Right renal cortex interstitium (tissue), 3 donors: ENCODE data around the gene ATAD3A. TPM values are rescaled to one million over a fixed set of nuclear protein-coding genes. Genes with fewer than 3 reads are reported as not detected.
"Not testable (repeated sequence)": the region's sequence is repeated elsewhere in the genome, so short reads cannot be mapped to it uniquely, and the experiment has no call there.

ENCODE experiments used
- DNase-seq, 3 donors: peaks; one replicate each; pipeline ENCODE4 v3.0.0-alpha.2; 2013; ENCODE audit warnings: low read depth in 3 of 3, low spot score in 2 of 3
- polyA plus RNA-seq, 3 donors: library from polyadenylated mRNA; unstranded; fragments of 120-200 nt; gene quantifications; one replicate each; pipeline ENCODE4 v1.2.1, GENCODE V29; 2013; ENCODE audit not compliant: insufficient read length in 3 of 3

Gene ATAD3A
- polyA plus RNA-seq, 3 donors = 16.6 to 19.4 (median 18.1) TPM

- DNase-seq = no peak
Observed at GRCh38 chr1:1521331-1521730, 9.4 kb downstream of the ATAD3A start.

GRCh38 chr1:1522536-1522935 lies 10.6 kb downstream of the ATAD3A start:
- not testable (repeated sequence) for DNase-seq

- not testable (repeated sequence) for DNase-seq
Observed at GRCh38 chr1:1523226-1523625, 11.3 kb downstream of the ATAD3A start.

- DNase-seq = not testable (repeated sequence)
Observed at GRCh38 chr1:1523651-1524050, 11.7 kb downstream of the ATAD3A start.

- DNase-seq = not testable (repeated sequence)
Observed at GRCh38 chr1:1524750-1525383, 12.9 kb downstream of the ATAD3A start.

GRCh38 chr1:1526476-1526875 lies 14.5 kb downstream of the ATAD3A start:
- not testable (repeated sequence) for DNase-seq

- DNase-seq = no peak
Observed at GRCh38 chr1:1527092-1527816, 15.3 kb downstream of the ATAD3A start.

- no peak for DNase-seq
Observed at GRCh38 chr1:1528301-1529267, 16.6 kb downstream of the ATAD3A start.

- DNase-seq = no peak
Observed at GRCh38 chr1:1529321-1529720, 17.4 kb downstream of the ATAD3A start.

- no peak for DNase-seq
Observed at GRCh38 chr1:1529936-1530335, 18.0 kb downstream of the ATAD3A start.

- no peak for DNase-seq
Observed at GRCh38 chr1:1531947-1532346, 20.0 kb downstream of the ATAD3A start.

GRCh38 chr1:1533176-1533893 lies 21.4 kb downstream of the ATAD3A start:
- DNase-seq = not testable (repeated sequence)

- not testable (repeated sequence) for DNase-seq
Observed at GRCh38 chr1:1533894-1534291, 21.9 kb downstream of the ATAD3A start.

- DNase-seq = no peak
Observed at GRCh38 chr1:1534401-1535154, 22.6 kb downstream of the ATAD3A start.

- no peak for DNase-seq
Observed at GRCh38 chr1:1535201-1536018, 23.4 kb downstream of the ATAD3A start.

GRCh38 chr1:1536019-1536937 lies 24.3 kb downstream of the ATAD3A start:
- DNase-seq = no peak

- DNase-seq = no peak
Observed at GRCh38 chr1:1536938-1537546, 25.1 kb downstream of the ATAD3A start.
